ENCODE results near the gene FAM47E.

Gene FAM47E

GRCh38 chr4:76272582-76272981 lies 21.1 kb downstream of the FAM47E start (continued):
- no peak for TF ChIP-seq ZNF398 (tag by site-specific recombination; IDR thresholded peaks at IDR 0.05)
- TF ChIP-seq MYNN (tag by site-specific recombination; IDR thresholded peaks at IDR 0.05; ENCODE audit: borderline replicate concordance) = no peak
- no peak for TF ChIP-seq ZNF830 (tag by site-specific recombination; IDR thresholded peaks at IDR 0.05; ENCODE audit: low read depth)
- no peak for TF ChIP-seq ZNF221 (tag by site-specific recombination; IDR thresholded peaks at IDR 0.05; ENCODE audit: borderline replicate concordance)

GRCh38 chr4:76272999-76273398 lies 21.5 kb downstream of the FAM47E start:
- CTCF ChIA-PET = no interaction called here

GRCh38 chr4:76275486-76276124 lies 24.1 kb downstream of the FAM47E start:
- Histone ChIP-seq H3K36me3 (ENCODE audit: control insufficient read depth in 2 of 2, insufficient read depth in 1 of 2, low read length in 2 of 2) (no peaks in the 10 kb centered on the region), H3K9me3 (ENCODE audit: control insufficient read depth, insufficient read depth, low read depth, low read length) (no peaks in the 10 kb centered on the region), H3K27ac (ENCODE audit: extremely low read depth, low read depth, low read length) (no peak overlapping the region), H3K4me1 (ENCODE audit: control insufficient read depth, insufficient read depth, low read length) (no peaks in the 10 kb centered on the region), H3K4me3 (ENCODE audit: low read depth, low read length) (no peak overlapping the region)
- TF ChIP-seq BCL11B (tag by site-specific recombination; IDR thresholded peaks at IDR 0.05; ENCODE audit: low read depth) = no peak
- no peak for TF ChIP-seq ZNF10 (tag by site-specific recombination; IDR thresholded peaks at IDR 0.05)
- TF ChIP-seq ZNF146 (tag by site-specific recombination; IDR thresholded peaks at IDR 0.05) = no peak
- no peak for TF ChIP-seq ZNF488 (tag by site-specific recombination; IDR thresholded peaks at IDR 0.05)
- TF ChIP-seq HOXC10 (CRISPR knock-in tag; IDR thresholded peaks at IDR 0.05) = no peak
- TF ChIP-seq ZNF837 (tag by site-specific recombination; IDR thresholded peaks at IDR 0.05) = no peak
- no peak for TF ChIP-seq HOXD13 (CRISPR knock-in tag; IDR thresholded peaks at IDR 0.05; ENCODE audit: borderline replicate concordance)
- no peak for TF ChIP-seq ZNF785 (tag by site-specific recombination; IDR thresholded peaks at IDR 0.05)
- TF ChIP-seq TCF7L2 (IDR thresholded peaks at IDR 0.05; ENCODE audit: borderline replicate concordance, low read depth, low read length) = no peak
- no peak for TF ChIP-seq GLI2 (tag by site-specific recombination; IDR thresholded peaks at IDR 0.05; ENCODE audit: borderline replicate concordance, low read depth)
- no peak for TF ChIP-seq SCRT1 (tag by site-specific recombination; IDR thresholded peaks at IDR 0.05; ENCODE audit: borderline replicate concordance)
- TF ChIP-seq OSR2 (tag by site-specific recombination; IDR thresholded peaks at IDR 0.05) = no peak
- TF ChIP-seq ZNF341 (tag by site-specific recombination; IDR thresholded peaks at IDR 0.05; ENCODE audit: low read depth) = no peak
- no peak for TF ChIP-seq ZNF626 (tag by site-specific recombination; IDR thresholded peaks at IDR 0.05)
- TF ChIP-seq ZNF830 (tag by site-specific recombination; IDR thresholded peaks at IDR 0.05; ENCODE audit: low read depth) = no peak
- no peak for TF ChIP-seq PATZ1 (tag by site-specific recombination; IDR thresholded peaks at IDR 0.05)
- TF ChIP-seq GLI4 (tag by site-specific recombination; IDR thresholded peaks at IDR 0.05) = no peak
- no peak for TF ChIP-seq ZNF280D (tag by site-specific recombination; IDR thresholded peaks at IDR 0.05)
- no peak for TF ChIP-seq ZNF571 (tag by site-specific recombination; IDR thresholded peaks at IDR 0.05)
- TF ChIP-seq ZNF37A (tag by site-specific recombination; IDR thresholded peaks at IDR 0.05) = no peak
- POLR2A ChIA-PET = no interaction called here
- CTCF ChIA-PET = interaction anchor here (0.6 to 0.7 kb wide), 2 partner anchors 12 to 94 kb away, joined by 3 to 4 read pairs; no protein-coding TSS in a partner anchor

More at GRCh38 chr4:76272999-76273398, 21.5 kb downstream of the FAM47E start:
- no peaks in the 10 kb centered on the region for H3K36me3 ChIP-seq (ENCODE audit: control insufficient read depth in 2 of 2, insufficient read depth in 1 of 2, low read length in 2 of 2)
- TF ChIP-seq FEZF1 (tag by site-specific recombination; IDR thresholded peaks at IDR 0.05) (no peak), ZNF629 (tag by site-specific recombination; IDR thresholded peaks at IDR 0.05) (no peak), ZNF510 (tag by site-specific recombination; IDR thresholded peaks at IDR 0.05; ENCODE audit: insufficient replicate concordance) (no peak), ZFP37 (tag by site-specific recombination; IDR thresholded peaks at IDR 0.05) (no peak), HOXC10 (CRISPR knock-in tag; IDR thresholded peaks at IDR 0.05) (no peak), ZNF677 (tag by site-specific recombination; IDR thresholded peaks at IDR 0.05) (no peak), ZNF843 (tag by site-specific recombination; IDR thresholded peaks at IDR 0.05) (no peak), ZNF169 (tag by site-specific recombination; IDR thresholded peaks at IDR 0.05) (no peak)
- POLR2A ChIA-PET = no interaction called here
- H3K27ac ChIP-seq (ENCODE audit: extremely low read depth, low read depth, low read length) = no peak overlapping the region
- no peaks in the 10 kb centered on the region for H3K4me1 ChIP-seq (ENCODE audit: control insufficient read depth, insufficient read depth, low read length)
- no peaks in the 10 kb centered on the region for H3K9me3 ChIP-seq (ENCODE audit: control insufficient read depth, insufficient read depth, low read depth, low read length)
- H3K4me3 ChIP-seq (ENCODE audit: low read depth, low read length) = no peak overlapping the region

Data from HEK293 (cell line).